HG03354 (cell line): ENCODE data around the gene HSPB8.

Experiments
- ATAC-seq: cut with Tn5 transposase; IDR thresholded peaks from one replicate; pipeline ENCODE4 v1.9.1; 2021; ENCODE audit warnings: mild to moderate bottlenecking; ENCODE audit not compliant: unreplicated experiment, poor library complexity, severe bottlenecking

Gene HSPB8

DNA sequence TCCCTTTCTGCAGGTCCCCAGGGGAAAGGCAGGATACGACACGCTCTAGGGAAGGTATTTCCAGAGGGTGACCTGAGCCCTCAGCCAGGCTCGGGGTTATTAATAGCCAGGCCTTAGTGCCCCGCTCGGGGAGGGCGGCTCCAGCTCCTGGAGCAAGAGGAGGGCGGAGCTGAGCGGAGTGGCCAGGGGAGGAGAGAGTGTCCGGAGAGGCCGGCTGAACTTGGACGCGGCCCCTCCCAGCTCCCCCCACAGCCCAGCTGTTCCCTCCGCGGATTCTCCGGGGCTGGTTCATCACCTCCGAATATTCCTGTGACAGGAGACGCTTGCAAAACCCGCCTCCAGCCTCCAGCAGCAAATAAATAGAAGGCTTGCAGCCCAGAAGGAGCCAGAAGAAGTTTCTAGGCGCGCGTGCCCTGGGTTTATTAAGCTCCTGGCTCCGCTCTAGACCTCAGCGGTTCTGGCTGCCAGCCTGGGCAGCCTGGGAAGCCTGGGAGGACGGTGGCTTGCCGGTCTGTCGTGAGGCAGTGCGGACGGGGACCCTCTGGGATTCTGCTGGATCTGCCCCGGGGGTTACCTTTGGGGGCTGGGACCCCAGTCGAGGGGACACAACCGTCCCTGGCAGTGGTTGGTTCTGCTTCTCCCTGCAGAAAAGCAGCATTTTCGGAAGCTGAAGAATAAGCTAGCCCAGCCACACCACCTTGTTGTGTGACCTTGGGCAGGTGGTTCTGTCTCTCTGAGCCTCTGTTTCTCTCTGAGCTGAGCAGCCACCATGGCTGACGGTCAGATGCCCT lies at the start of gene HSPB8:
Gene HSPB8 (plus strand): TSS at position 388 of the 791 bp plus-strand sequence. CDS start 382 bp downstream, at position 770.
- no peak for ATAC-seq

DNA sequence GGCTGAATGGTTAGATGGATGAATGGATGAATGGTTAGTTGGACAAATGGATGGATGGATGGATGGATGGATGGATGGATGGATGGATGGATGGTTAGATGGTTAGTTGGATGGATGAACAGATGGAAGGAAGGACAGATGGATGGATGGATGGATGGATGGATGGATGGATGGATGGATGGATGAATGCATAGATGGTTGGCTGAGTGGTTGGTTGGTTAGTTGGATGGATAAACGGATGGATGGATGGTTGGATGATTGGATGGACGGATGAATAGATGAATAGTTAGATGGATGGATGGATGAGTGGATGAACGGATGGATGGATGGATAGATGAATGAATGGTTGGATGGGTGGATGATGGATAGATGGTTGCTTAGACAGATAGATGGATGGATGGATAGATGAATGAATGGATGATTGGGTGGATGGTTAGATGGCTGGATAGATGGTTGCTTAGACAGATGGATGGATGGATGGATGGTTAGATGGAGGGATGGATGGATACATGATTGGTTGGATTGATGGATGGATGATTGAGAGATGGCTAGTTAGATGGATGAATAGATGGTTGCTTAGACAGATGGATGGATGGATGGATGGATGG lies 48.8 kb upstream of the HSPB8 start:
- no peak for ATAC-seq

DNA sequence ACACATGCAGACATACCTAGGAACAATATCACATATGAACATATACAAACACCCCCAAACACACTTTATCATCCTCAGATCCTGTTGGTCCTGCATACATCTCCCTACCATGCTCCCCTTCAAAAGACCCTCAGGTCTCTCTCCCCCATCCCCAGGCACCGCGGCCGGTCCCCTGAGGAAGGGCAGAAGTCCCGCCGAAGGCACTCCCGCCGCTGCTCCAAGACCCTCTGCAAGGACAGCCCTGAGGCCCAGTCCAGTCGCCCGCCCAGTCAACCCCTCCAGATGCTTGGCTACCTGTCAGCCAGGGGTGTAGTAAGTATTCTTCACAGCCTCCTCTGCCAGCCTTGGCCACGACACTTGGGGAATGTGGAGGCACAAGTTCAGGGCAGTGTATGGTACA lies 48.2 kb upstream of the HSPB8 start:
- ATAC-seq, result no peak

- ATAC-seq, result no peak
Observed at GRCh38 chr12:119134284-119135072, 44.3 kb upstream of the HSPB8 start.

DNA sequence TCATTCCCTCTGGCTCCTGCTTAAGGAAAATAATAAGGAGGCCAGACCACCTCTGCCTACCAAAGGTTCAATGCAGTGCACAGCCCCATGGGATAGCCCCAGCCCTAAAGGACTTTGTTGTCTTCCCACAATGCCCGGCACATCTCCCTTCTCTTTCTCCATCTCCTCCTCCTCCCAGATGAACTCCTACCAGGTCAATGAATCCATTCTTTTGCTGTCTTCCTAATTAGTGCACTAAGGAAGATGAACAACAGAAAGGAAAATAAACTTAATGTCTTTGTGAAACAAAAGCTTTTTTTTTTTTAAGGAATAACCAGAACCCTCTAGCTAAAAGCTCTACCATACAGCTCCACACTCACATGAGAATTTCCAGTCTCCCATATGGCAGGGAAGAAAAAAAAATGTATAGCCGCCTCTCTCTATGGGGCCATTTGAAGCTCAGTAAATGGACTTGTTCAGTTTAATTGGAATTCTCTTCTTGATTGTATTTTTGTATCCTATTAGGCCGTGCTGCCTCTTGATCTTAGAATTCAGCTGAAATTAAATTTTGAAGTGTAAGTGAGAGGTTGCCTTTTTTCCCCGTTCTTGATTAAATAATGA lies 41.8 kb upstream of the HSPB8 start:
- ATAC-seq, result no peak

- no peak for ATAC-seq
Observed at GRCh38 chr12:119139448-119139847, 39.3 kb upstream of the HSPB8 start.

GRCh38 chr12:119145367-119145766 lies 33.4 kb upstream of the HSPB8 start:
- no peak for ATAC-seq

DNA sequence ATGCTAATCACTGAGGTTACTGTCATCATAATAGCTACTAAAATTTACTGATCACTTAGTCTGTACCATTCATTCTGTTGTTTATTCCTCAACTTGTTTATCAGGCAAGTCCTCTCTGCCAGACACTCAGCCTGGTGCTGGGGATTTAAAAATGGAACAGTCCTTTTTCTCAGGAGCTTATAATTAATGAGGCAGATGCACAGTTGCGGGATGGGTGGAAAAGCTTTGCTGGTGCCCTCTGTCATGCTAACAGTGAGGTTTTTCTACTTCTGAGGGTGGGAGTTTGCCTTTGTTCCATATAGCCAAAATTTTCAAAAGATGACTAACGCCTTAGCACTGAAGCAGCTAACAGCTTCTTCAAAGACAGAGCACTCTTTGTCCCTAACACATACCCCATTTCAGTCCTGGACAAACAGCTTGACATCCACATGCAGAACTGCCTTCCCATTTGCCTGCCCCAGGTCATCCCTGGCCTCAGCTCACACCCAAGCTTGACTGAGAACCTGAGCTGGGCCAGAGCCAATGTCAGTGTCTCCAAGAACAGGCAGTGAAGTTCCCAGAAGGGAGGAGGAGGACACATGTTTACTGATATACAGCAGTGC lies 30.8 kb upstream of the HSPB8 start:
- no peak for ATAC-seq

GRCh38 chr12:119149270-119149669 lies 29.5 kb upstream of the HSPB8 start:
- ATAC-seq, result no peak

GRCh38 chr12:119151445-119152026 lies 27.2 kb upstream of the HSPB8 start:
- ATAC-seq, result no peak

GRCh38 chr12:119153477-119154434 lies 25.0 kb upstream of the HSPB8 start:
- no peak for ATAC-seq

- no peak for ATAC-seq
Observed at GRCh38 chr12:119154435-119154818, 24.3 kb upstream of the HSPB8 start.

GRCh38 chr12:119156401-119157044 lies 22.2 kb upstream of the HSPB8 start:
- no peak for ATAC-seq

GRCh38 chr12:119157528-119157927 lies 21.2 kb upstream of the HSPB8 start:
- no peak for ATAC-seq

DNA sequence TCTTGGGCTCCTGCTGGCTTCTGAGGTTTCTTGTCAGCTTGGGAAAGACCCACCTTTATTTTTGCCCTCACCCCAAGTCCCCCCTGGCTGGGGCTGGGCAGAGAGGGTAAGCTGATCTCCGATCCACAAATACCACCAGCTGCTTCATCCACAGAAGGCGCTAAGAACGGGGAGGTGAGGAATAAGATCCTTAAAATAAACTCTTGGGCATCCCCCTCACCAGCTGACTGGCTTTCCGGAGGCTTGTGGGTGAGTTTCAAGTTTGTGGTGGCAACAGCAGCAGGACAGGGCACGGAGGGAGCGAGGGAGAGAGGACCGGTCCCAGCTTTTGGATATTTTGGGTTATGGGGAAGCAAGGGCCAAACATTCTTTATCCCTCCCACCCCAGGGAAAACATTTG lies 20.8 kb upstream of the HSPB8 start:
- no peak for ATAC-seq

DNA sequence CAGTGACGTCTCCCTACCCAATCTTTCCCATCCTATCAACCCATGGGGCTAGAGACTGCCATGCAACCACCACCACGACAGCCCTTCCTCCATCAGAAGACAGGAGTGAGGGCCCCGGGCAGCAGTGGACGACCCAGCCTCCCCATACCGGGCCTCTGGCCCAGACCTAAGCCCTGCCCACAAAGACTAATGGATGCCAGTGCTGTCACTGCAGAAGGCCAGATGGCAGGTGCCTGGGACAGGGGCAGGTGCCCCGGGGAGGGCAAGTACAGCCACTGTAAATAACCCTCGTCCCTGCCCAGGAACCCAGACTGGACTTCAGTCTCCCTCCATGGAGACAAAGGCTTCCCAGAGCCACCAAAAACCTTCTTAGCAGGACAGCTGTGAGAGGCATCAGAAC lies 20.3 kb upstream of the HSPB8 start:
- ATAC-seq, result no peak

- no peak for ATAC-seq
Observed at GRCh38 chr12:119159844-119160243, 18.9 kb upstream of the HSPB8 start.

DNA sequence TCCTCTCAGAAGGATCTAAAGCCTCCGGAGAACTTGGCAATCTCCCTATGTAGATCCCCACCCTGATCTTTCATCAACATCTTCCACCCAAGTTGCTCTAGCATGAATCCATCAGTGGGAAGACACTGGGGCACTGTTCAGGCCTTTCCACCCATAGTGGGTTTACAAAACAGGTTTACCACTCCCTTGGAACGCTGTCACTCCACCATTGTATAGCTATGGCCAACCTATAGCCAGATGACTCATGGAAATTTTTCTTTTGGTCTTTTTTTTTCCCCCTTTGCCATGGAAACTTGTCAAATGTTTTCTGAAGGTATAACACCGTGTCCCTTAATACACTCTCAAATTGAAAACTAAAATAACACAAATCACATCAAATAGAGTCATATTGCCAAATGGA lies 10.8 kb upstream of the HSPB8 start:
- no peak for ATAC-seq
